G401.6 (cell line): ENCODE measurements around the gene EGFL8.

Source experiments
- FAIRE-seq: peaks from 2 replicates; lab custom pipeline; 2012; peaks lifted over from hg19 to GRCh38; lab: Jason Lieb, UNC

The EGFL8 gene

DNA sequence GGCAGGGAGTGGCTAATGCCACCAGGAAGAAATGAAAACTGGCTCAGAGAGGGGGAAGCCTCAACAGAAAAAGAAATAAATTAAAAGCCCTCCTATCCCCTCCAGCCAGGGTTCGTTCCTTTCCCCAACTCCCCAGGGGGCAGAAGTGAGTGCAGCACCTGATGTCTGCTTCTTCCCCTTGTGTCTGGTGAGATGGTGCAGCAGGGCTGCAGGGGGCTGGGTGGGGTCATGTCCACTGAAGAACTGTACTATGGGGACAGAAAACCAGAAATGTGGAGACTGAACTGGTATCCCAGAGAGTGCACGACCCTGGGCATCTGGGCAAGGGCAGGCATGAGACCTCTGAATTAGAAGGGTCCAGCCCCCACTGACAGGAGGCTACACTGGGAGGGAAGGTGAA is 4.0 kb downstream of the EGFL8 start:
- FAIRE-seq, result no peak

DNA sequence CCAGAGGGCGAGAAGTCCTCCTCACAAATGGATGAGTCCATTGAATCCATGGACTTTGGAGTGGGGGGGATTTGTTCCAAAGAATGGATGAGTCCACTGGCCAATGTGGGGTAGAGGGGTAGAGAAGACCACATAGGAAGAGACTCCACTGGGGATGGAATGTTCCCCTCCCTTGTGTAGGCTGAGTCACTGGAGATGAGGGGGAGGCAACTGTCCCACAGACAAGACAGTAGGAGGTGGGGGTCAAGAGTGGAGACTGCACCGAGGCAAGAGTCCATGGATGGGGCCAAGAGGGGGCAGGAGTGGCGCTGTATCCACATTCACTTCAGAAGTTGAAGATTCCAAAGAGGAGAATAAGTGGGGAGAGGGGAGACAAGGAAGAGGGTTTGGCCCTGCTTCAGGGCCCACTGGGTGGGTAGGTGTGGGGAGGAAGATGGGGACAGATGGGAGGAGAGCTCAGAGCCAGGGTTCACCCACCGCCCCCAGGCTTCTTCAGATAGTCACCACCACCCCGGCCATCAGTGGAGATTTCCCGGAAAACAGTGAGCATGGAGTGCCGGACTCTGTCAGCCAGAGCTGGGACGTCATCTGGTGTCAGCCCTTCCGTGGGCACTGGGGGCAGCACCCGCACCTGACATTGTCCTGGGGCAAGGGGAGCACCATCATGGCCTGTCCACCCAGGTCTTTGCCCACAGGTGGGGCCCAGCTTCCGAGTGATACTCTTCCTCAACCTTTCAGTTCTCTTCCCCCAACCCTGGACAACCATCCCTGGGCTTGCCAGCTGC is 4.6 kb downstream of the EGFL8 start:
- no peak for FAIRE-seq

DNA sequence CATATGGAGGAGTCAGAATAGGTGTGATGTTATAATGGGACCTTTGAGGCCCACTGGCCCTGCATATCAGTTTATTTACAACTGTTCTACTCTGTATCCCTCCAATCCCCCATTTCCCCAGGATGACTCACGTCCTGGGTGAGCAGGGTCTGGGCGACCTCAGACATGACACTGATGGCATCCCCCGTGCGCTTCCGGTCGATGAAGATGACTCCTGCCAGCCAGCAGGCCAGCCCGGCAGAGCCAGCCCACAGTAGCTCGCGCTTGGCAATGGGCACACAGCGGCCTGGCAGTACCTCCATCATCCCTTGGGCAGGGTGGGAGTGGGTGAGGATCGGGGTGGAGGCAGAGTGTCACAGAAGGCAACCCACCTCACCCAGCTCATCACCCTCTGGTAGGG is 5.9 kb downstream of the EGFL8 start:
- no peak for FAIRE-seq

DNA sequence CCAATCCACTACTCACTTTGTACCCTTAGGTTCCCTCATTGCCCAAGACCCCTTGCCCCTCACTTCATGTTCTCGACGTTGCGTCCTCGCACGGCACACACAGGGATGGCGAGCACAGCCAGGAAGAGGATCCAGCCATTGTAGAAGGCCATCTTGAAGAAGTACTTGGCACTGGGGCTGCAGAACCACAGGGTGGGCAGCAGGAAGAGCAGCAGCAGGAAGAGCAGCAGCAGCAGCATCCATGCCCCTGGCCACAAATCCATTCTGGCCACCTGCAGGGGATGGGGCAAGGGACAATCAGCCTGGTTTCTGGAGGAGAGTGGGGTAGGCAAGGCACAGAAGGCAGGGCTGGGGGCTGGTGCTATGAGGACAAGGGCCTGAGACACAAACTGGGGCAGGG is 6.8 kb downstream of the EGFL8 start:
- no peak for FAIRE-seq

DNA sequence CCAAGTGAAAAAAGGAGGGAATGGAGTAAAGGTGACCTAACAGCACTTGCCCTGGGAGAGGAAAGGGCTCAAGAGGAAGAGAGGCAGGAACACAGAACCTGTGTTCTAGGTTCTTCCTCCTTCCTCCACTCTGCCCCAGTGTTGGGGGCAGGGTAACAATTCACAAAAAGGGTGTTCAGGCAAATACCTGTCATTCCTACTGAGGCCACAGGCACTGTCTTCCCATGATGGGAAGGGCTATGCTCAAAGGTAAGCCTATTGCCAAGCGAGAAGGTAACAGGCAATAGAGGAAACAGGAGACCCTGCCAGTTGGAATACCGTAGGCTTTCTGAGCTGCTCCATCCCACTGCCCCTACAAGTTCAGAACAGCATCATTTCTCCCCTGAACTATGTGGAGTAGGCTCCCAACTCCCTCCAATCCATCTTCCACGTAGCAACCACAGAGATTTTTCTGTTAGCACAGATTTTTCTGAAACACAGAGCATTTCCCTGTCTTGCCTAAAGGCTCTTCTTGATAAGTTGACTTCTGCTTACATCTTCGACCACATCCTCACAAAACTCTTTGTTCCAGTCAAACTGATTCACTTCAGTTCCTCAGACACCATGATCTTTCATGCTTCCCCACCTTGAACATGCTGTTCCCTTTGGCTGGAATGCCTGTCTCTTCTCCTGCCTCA is 8.8 kb downstream of the EGFL8 start:
- no peak for FAIRE-seq

DNA sequence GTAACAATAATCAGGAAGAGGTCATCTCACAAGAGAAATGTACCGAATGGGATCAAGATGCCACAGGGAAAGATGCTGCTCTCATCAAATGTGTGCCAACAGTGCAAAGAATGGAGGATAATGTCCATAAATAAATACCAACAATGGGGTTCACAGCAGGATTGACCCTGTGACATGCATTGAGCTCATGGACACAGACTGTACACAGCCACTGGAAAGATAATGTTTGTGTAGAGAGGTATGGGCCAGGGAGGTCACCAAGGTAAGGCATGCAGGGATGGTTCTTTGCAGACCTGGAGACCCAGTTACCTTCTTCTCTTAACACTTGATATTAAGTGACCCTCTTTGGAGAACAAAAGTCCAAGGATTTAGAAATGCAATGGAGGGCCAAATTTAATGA is 10.0 kb downstream of the EGFL8 start:
- no peak for FAIRE-seq

DNA sequence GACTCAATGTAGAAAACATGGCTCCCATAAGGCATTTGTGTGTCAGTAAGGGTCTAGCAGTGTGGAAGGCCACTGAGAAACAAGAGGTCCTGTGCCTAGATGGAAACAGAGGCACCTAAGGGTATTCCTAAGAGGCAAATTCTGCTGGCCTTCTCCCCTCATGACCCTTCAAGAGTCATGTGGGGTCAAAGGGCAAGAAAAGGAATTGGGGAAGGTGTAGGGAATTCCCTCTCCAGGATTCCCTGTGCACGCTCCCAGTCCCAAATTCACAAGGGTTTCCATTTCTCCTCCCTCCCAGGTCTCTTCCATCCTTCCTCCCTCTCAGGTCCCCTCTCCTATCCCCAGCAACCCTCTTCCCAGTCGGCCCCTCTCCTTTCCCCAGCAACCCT is 10.9 kb downstream of the EGFL8 start:
- no peak for FAIRE-seq

DNA sequence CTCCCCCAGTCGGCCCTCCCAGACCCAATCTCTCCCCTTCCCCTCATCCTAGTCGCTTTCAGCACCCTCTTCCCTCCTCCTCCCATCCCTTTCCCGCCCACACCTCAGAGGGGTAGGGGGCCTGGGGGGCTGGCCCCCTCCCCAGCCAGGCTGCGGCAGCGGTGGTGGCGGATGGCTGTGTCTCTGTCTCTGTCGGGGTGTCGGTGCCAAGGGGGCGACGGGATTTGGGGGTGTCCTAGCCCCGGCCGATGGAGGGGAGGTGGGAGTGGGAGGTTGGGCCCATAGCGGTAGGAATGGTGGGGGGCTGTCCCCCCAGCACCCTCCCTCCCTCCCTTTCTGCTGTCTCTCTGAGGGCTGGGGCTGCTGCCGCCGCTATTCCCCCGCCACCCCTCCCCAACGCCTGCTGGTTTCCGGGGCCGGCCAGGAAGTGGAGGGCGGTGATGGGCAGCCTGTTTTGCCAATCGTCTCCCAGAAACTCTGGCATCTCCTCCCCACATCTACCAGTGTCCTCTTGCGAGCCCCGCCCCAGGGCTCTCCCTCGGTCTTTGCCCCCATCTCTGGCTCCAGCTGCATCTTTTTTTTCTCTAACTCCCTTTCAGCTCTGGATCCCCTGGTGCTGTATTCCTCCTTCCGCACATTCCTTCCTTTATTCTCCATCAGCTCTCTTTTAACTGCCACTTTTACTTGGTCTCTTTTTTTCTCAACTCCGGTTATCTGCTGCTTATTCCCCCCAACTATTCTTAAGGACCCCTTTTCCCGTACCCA is 11.5 kb downstream of the EGFL8 start, which contains the start of gene AGPAT1:
AGPAT1 (minus strand) TSS at position 374 of the 765 bp plus-strand sequence. CDS start 4,588 bp downstream, outside the sequence.
- peak; percentile 73 for FAIRE-seq

DNA sequence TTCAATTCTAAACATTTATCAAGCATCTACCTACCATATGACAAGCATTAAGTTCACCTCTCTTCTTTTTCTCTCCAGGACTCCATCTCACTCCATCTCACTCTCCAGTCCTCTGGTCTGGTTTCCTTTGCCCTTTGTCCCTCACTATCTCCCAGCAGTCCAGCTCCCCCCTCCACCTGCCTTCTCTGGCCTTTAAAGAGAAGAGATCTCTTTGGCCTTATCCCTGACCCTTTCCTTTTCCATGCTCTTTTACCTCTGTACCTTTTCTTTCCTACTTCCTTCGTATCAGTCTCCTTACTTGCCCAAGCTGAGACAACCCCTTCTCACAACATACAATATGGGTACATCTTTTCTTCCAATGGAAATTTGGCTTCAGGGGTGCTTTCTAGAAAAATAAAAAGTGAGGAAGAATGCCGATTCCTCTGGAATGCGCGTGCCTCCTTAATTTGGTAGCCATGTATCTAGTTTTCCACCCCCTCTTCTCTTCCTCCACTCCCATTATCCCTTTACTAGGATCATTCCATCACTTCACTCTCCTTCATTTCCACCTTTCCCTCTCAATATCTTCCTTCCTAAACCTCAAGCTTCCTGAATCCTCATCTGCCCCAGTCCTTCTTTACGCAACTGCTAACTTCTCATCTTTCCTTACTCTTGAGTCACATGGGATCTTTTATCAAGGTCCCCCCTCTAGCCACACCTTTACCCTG is 12.2 kb downstream of the EGFL8 start:
- no peak for FAIRE-seq

DNA sequence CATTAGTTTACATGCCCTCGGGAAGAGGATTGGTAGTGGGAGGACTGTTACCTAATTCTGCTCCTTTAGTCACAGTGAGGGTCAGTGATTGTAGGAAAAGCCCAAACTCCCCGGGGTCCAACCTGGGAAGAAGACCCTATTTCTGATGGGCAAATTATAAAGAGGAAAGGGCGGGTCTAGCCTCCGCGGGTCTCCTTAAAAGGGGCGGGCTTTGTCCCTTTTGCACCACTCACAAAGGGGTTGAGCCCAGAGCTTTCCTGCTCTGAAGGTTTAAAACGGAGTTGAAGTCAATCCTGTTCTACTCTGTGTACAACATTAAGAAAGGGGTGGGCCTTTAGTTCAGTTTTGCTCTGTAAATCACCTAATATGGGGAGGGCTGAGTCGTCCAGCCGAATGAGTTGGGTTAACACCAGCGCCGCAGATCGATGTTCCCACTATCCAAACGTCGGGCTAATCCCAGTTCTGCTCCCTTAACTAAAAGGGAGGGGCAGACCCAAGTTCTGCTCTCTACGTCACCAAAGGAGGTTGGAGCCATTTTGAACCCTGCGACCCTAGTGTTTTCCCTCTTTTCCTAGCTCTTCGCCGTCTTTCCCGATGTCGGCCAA is 12.9 kb downstream of the EGFL8 start:
- FAIRE-seq, result no peak

DNA sequence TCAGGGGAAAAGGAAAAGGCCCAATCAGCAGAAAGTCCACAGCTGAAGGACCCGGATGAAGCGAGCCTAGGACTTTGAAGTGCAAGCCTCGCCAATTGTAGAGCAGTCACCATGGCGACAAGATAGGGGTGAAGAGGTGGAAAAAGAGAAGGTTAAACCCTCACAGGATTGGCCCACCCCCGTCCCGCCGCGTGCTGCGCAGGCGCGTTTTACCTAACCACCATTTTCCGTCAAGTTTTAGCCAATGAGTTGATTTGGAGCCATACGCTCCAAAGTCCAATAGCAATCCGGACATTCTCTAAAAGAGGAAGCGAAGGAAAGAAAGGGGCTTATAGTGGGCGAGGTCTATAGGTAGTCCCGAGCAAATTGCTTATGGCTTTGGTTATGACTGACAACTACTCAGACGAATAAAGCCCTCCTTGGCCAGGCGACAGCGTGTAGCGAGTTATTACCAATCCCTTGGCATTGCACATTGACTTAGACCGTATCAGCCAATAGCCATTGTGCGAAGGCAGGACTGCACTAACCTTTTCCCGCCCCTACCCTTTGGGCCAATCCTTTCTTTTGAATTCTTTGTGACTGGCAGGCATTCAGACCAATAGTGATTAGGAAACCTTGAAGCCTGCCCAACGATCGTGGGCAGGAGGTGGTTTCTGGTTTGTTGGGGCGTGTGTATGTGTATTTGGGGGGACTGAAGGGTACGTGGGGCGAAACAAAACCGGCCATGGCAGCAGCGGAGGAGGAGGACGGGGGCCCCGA is 13.6 kb downstream of the EGFL8 start, which contains the start of gene RNF5:
RNF5 (plus strand) TSS at position 618 of the 759 bp plus-strand sequence; CDS start at position 725, 107 bp downstream.
- FAIRE-seq, result peak; percentile 99

DNA sequence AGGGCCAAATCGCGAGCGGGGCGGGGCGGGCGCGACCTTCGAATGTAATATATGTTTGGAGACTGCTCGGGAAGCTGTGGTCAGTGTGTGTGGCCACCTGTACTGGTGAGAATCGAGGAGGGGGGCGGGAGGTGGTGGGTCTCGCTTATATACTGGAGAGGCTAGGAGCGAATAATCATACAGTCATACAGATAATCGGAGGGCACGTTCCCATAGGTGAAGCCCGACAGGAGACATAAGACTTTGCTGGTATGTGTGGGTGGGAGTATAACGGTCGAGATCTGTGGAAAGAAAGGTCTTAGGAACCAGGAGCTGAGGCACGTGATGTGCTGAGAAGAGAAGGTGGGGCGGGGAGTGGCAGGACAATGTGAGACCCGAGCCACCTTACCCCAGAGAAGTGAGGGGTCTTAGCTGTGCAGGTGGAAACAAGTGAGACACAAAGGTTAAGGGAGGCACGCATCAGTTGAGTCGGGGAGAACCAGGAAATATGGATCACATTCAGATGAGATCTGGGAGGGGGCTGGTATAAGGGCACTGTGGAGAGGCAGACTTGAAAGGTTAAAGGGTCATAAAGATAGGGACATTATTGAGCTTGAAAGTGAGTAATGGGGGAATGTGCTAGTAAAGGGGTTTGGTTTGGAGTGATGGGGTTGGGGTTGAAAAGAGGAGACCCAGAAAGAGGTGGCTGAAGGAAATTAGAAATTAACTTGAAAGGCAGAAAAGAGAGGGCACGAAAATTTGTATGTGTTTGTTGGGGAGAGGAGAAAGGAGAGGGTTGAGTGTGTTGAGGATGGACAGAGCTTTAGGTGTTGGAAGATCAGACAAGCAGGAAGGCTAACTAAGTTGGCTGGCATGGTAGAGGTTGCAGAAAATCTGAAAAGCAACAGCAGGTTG is 14.4 kb downstream of the EGFL8 start:
- FAIRE-seq, result no peak

DNA sequence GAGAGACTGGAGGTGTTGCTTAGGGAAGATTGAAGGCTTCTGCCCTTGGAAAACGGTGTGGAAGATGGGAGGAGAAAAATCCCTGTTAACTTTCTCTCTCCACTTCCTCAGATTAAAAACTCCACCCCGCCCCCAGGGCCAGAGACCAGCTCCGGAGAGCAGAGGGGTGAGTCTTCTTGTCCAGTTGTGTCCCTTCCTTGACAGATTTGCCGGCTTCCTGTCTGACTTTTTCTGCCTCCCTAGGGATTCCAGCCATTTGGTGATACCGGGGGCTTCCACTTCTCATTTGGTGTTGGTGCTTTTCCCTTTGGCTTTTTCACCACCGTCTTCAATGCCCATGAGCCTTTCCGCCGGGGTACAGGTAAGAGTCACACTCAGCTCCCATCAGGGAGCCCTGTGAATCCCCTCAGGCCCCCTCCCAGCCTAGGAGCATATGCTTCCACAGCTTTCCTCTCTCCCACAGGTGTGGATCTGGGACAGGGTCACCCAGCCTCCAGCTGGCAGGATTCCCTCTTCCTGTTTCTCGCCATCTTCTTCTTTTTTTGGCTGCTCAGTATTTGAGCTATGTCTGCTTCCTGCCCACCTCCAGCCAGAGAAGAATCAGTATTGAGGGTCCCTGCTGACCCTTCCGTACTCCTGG is 15.5 kb downstream of the EGFL8 start:
- no peak for FAIRE-seq

DNA sequence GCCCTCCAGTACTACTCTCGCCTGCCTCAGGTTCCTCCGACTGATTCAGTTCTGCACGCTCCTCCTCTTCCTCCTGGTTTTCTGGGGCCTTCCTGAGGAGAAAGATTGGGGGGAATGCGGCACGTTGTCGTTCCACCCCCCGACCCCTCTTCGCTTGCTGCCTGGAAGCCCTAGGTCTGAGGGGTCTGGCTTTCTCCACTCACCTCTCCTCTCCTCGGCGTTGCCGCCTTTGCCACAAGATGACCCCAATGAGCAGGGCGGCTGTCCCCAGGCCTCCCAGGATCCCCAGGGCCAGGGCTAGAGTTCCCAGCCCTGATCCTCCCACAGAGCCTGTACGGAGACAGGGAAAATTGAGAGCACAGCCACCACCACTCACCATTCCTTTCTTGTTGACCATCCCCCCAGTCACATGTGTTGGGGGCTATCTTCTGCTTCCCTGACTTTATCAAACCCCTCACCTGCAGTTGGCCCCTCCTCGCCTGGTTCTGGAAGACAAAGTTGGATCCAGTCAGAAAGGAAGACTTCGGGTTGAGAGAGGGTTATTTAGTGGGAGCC is 16.8 kb downstream of the EGFL8 start:
- no peak for FAIRE-seq

DNA sequence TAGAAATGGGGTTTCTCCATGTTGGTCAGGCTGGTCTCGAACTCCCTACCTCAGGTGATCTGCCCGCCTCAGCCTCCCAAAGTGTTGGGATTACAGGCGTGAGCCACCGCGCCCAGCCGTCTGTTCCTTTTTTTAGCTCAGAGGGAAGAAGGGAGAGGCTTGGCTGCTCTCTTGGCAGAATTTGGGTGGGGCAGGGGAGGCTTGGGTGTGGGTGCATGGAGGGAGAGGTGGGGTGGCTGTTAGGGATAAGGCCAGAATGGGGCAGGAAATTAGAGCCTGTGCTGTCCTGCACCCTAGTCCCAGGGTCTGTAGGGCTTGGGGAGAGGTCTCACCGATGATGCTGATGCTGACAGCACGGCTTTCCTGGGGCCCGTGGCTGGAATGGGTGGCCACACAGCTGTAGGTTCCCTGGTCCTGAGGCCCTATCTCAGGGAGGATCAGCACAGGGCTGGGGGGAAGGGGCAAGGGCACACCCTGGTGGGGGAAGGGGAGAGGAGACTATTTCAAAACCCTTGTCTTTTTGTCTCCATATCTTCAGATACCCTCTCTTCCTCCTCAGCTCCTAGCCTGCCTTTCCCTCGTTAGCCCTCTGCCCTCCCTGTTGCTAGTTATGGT is 17.6 kb downstream of the EGFL8 start:
- FAIRE-seq, result no peak

DNA sequence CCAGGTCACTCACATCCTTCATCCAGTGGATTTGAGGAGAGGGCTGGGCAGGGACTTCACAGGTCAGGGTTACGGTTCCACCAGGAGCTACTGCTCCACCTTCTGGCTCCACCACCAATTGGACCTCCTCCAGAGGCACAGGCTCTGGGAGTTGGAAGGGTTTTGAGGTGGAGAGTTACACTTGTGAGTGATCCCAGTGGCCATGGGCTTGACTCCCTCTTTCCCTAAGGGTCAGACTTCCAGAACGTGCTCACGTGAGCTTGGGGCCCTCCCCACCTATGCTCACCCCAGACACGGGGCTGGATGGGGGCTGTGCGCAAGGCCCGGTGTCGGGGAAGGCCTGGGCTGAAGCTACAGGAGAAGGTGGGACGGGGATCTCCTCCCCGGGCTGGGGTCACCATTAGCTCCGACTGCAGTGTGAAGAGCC is 18.2 kb downstream of the EGFL8 start:
- no peak for FAIRE-seq

DNA sequence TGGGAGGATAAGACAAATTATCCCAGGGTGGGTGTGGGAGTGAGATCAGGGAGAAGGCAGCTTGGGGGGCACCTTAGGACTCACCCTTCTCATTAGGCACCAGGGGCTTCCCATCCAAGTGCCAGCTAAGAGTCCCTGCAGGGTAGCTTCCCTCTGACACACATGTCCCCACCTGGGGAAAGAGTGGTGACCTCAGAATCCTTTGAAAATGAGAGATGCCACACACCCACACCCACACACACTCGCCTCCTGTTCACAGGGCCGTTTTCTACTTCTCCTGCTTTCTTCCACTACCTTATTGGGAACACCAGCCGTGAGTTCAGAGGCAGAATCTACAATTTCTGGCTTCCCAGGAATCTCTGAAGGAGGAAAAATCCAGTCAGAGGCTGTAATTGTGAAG is 18.6 kb downstream of the EGFL8 start:
- no peak for FAIRE-seq

DNA sequence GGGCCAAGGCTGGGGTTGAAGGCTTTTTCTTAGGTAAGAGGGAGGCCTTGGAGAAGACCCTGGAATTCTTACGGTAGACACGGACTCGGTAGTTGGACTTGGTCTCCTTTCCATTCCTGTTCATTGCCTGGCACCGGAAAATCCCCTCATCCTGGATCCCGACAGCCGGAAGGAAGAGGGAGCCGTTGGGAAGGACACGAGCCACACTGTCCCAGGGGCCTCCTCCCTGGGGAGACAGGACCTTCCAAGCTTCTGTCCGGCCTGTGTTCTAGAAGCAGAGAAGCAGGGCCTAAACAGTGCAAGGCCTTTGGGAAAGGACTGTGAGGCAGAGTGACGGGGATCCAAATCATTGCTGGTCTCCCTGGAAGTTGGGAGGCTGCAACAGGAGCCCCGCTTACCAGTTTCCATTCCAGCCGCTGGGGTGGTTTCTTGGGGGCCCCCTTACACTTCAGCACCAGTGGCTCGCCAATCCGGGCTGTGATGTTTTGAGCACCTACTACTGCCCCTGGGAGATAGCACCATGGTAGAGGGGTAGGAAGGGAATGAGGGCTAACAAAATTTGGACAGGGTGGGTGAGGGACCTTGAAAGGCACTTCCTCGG is 19.2 kb downstream of the EGFL8 start:
- FAIRE-seq, result no peak
